ENCODE data around the gene OSBPL5.

DNA sequence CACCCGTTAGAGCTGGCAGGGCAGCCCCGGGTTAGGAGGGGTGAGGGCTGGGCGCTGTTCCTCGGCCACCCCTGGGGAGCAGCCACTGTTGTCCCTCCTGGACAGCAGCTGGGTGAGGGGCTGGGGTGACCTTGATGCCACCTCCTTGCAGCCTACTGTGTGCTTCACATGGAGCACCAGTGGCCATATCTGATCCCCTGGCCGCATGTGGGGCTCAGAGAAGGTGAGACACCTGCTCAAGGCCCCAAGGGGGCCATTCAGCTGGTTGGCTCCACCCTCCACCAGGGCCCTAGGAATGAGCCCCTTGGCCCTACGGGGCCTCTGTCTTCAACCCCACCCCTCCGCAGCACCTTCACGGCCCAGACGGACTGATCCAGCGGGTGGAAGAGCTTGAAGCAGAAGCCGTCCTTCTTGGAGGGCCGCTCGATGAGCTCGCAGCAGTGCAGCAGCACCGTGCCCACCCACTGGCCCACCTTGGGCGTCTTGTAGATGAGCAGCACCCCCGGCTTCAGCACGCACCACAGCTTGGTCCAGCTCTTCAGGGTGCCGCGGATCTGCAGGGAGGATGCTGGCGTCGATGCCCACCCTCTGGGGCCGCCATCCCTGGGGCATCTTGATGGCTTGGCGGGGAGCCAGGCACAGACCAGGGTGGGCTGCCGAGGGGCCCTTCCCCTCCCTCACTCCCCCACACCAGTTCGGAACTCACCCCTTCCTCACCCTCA lies 44.9 kb downstream of the OSBPL5 start:
- TF ChIP-seq, protein P1, sequence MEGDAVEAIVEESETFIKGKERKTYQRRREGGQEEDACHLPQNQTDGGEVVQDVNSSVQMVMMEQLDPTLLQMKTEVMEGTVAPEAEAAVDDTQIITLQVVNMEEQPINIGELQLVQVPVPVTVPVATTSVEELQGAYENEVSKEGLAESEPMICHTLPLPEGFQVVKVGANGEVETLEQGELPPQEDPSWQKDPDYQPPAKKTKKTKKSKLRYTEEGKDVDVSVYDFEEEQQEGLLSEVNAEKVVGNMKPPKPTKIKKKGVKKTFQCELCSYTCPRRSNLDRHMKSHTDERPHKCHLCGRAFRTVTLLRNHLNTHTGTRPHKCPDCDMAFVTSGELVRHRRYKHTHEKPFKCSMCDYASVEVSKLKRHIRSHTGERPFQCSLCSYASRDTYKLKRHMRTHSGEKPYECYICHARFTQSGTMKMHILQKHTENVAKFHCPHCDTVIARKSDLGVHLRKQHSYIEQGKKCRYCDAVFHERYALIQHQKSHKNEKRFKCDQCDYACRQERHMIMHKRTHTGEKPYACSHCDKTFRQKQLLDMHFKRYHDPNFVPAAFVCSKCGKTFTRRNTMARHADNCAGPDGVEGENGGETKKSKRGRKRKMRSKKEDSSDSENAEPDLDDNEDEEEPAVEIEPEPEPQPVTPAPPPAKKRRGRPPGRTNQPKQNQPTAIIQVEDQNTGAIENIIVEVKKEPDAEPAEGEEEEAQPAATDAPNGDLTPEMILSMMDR (conservative IDR thresholded peaks at IDR 0.05; ENCODE audit: low read length): no peak
- TF ChIP-seq EZH2phosphoT487 (IDR thresholded peaks at IDR 0.05; ENCODE audit: borderline replicate concordance): no peak

All from Loucy (cell line).